ENCODE measurements around the gene MC3R.
A peak's percentile ranks its signal among the peaks of the same experiment; 100 is the strongest.
"Not testable (repeated sequence)": the region's sequence is repeated elsewhere in the genome, so short reads cannot be mapped to it uniquely, and the experiment has no call there.

MC3R gene

DNA sequence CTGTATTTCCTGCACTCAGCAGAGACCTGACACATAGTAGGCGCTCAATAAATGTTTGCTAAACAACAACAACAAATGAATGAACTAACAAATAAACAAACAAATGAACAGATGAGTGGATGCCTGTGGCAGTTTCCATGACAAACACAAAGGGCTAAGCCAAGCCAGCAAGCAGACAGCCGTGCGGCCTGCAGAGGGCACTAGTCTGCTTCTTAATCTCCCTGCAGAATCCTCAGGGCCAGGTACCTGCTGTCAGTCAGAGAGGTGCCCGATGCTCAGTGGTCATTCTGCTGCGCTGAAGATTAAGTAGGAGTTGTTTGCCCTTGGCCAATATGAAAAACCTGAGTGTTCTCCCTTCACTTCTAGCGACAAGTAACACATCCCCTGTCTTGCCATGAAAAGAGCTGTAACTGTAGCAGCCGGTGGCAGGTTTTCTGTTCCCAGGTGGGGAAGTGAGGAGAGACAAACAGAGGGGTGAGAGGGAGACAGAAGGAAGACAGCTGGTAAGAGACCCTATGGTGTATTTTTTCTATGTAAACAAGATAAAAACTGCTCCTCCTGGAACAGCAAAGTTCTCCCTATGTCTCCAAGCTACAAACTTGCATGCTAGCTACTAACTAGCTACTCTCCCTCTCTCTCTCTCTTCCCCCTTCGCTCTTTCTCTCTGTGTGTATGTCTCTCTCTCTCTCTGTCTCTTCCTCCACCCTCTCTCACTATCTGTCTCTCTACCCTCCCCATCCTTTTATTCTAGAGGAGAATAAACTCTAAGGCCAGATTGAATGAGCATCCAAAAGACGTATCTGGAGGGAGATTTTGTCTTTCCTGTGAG, at the start of gene MC3R:
Gene MC3R, plus strand, starts transcription at position 779 of the 829 bp plus-strand sequence. CDS start 112 bp downstream, outside the sequence.
- DNase-seq = peak; percentile 43

DNA sequence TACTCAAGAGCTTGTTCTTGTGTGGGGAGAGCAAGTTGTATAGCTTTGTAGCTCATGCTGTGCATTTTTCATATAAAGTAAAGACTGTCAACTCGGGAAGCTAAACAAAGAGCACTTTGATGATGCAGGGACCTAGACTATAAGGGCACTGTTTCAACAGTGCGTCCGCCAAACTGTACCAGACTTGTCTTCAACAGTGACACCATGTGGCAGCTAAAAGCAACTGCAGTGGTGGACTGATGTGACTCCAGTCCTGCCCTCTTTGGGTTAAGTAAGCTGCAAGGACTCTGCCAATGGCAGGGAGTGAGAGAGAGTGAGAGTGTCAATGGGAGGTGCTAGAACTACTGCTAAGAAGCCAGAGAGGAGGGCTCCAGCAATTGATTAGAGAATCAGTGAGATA, 48.1 kb upstream of the MC3R start:
- DNase-seq = no peak

DNA sequence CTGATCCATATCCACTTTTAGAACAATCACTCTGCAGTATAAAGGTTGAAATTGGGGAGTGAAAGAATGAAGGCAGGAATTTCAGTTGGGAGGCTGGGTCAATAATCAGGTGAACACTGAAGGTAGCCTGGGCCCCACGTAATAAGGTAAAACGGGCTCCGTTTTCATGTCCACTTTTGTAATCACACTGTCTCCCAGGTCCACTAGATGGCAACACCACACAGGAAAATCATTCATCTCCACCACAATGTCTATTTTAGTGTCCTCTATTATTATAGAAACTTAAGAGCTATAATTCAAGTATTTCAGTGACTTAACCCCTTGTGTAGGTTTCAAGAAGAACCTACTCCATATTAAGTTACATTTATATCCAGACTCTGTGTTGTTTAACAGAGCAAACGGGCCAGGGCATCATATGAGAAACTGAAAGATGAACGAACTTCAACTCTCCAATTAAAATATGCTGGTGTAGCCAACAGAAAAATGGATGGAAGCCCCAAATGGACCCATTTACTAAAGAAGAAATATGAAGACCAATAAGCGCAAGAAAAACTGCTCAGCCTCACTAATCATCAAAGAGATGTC, 45.9 kb upstream of the MC3R start:
- no peak for DNase-seq

DNA sequence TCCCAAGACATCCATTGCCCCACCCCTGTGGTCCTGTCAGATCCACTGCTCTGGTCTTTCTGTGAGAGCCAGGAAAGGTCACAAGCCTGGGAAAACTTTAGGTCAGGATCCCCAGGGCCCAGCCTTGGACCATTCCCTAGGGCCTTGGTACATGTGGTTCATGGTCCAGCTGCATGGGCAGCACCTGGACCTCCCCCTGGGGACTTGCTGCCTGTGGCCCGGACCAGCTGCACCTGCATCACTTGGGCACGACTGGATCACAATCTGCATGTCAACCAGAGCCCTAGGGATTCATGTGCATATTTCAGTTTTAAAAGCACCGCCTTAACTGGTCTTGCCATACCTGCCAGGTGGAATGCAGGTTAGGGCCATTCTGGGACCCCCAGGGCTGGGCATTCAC, 44.3 kb upstream of the MC3R start:
- DNase-seq = no peak

DNA sequence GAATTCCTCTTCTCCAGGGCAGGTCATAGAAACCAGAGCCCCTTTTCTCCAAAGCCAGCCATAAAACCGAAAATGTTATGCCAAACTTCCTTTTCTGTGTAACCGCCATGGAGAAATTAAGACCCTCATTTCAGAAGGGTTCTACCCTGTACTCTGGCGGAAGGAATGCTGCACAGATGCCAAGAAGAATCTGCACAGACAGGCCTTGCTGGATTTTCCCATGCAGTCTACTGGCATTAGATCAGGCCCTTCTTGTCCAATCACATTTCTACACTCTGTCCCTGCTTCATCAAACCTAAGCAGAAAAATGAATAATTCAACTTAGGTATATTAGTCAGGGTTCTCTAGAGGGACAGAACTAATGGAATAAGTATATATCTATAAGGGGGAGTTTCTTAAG, 43.2 kb upstream of the MC3R start:
- no peak for DNase-seq

DNA sequence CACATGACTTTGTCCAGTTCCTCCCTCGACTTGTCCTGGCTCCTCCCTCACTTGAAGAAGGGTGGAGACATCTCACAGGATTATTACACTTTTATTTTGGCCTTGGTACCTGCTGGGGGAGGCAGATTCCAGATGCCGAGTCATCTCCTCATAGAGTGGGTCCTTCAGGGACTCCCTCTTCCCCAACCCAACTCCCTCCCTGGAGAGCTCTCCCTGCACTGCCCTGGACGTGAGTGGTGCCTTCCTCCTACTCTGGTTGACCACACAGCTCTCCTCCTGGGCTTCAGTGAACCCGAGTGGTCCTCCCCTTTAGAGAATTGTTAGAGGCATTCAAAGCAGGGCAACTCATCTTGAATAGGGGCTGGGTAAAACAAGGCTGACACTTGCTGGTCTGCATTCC, 40.9 kb upstream of the MC3R start:
- DNase-seq = no peak

DNA sequence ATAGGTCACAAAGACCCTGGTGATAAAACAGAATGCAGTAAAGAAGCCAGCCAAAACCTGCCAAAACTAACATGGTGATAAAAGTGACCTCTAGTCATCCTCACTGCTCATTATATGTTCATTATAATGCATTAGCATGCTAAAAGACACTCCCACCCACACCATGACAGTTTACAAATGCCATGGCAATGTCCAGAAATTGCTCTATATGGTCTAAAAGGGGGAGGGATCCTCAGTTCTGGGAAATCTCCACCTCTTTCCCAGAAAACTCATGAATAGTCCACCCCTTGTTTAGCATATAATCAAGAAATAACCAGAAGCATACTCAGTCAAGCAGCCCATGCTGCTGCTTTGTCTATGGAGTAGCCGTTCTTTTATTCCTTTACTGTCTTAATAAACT, 40.4 kb upstream of the MC3R start:
- no peak for DNase-seq

DNA sequence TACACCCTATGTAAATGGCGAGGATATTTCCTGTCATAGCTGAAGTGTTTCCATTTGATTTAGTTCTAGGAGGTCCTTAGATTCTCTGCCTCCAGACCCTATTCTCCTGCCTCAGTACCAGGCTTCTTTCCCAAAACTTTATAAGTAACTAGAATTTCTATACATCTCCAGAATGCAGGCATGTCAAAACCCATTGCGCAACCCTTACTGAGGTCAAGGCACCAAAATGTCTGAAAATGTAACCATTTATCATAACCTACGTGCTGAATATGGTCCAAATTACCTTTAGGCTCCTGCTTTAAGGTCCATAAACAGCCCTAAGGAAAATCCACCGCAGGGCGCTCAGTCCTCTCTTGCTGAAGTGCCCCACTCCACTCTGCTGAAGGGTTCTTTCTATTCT, 37.5 kb upstream of the MC3R start:
- no peak for DNase-seq

DNA sequence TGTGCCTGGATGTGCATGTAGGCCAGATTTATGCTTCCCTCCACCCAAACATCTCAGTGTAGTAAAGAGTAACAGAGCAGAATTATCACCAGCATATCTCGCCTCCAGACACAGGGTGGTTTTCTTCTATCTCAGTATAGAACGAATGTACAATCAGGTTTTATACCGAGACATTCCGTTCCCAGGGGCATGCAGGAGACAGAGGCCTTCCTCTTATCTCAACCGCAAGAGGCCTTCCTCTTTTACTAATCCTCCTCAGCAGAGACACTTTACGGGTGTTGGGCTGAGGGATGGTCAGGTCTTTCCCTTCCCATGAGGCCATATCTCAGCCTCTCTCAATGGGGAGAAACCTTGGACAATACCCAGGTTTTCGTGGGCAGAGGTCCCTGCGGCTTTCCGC, 36.4 kb upstream of the MC3R start:
- DNase-seq = no peak

DNA sequence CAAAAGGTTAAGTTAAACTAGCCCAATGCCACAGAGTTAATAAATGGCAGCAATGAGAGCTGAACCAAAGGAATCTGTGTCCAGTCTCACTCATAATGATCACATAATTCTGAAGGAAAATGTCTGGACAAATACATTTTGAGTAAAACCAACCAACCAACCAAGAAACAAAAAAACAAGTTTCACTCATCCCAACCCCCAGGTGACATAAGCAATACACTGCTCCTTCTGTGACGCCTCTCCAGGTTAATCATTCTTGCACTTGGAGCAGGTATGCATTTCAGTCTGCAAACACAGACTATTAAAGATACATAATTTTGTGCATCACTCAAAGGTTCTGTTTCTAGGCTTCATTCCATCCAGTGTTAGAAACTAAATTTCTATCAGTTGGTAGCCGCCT, 35.2 kb upstream of the MC3R start:
- no peak for DNase-seq

DNA sequence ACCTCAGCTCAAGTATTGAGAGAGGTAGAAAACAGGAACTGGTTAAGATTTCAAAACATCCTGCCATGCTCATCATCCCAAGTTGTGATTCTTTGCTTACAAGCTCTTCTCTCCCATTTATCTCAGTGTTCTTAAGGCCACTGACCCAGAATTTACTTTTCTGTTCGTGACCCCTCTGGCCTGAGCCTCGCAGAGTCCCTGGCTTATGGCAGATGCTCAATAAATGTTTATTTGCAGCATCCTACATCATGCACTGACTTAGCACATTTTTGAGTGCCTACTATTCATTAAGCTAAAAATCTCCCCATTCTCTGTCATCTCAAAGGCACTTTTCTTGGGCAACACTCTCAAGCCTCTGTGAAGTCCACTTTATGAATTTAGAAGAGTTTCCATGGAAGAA, 33.4 kb upstream of the MC3R start:
- DNase-seq = no peak

DNA sequence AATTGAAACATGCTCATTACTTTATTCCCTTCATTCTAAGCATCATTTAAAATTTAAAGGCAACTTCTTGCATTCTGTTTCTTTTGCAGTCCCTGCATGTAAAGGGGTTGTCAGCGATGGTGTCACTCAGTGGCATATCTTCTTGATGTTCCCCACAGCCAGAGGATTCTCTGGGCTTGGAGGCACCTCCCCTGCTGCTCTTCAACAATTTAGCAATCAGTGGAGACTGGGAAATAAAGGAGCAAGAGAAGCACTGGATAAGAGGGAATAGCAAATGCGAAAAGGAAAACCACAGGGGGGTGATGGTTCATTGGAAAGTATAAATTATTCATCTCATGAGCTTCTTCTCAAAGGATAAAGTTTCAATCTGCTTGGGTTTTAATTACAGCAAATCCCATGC, 30.7 kb upstream of the MC3R start:
- no peak for DNase-seq

DNA sequence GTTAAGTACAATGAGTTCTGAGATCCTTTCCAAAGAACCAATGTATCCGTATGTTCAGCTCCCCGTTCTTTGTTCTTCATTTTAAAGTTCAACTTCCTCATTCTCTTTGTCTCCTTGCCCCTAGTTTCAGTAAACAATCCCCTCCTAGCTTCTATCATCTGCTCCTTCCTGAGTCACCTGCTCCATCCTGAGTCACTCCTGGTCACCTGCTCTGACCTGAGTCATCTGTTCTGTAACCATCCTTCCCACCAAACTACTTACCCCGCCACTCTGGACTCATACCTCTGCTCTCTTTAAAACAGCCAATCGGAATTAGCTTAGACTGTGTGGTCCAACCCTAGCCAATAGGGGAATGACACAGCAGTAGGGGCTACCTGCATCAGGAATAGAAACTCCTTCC, 27.3 kb upstream of the MC3R start:
- DNase-seq = not testable (repeated sequence)

DNA sequence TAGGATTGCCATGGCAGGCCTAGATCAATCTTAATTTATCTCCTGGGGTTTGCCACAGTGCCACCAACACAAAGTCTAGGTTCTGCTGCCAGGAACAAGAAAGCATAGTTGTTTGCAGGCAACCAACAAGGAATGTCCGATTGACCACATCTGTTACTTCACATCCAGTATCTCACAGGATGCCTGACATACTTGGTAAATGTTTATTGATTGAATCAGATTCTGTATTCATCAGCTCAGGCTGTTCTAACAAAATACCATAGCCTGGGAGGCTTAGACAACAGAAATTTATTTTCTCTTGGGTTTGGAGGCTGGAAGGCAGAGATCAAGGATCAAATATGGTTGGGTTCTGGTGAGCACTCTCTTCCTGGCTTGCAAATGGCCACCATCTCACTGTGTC, 26.3 kb upstream of the MC3R start:
- no peak for DNase-seq

DNA sequence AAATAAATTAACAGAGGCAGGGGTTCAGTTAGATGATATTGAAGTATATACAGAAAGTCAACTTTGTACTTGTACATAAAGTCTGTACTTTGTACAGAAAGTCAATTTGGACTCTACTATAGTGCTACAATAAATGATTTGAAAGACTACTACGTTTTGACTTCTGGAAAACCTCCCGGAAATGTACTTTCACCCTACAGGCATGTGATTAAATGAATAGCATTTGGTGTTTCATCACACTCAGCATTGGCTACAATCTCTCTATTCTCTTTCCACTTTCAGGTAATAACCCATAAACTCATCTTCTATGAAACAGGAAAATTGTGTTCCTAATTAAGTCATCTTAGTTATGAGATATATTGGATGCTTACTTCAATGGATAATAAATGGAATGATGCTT, 25.6 kb upstream of the MC3R start:
- no peak for DNase-seq

DNA sequence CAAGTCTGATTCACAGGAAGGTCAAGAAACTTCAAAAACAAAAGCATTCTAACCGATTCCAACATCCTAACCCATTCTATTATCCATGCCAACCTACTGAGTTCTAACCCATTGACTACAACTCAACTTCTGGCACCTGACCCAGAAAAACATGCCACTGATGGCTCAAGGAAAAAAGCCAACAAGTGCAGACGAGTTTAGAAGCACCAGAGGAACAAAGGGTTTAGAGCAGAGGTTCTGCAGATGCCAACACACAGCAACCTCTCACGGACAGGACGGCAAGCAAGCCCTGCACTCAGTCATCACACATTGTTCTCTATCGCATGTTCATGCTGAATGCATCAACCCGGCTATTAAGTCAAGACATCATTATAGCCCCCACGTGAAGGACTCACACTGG, 25.2 kb upstream of the MC3R start:
- DNase-seq = no peak

DNA sequence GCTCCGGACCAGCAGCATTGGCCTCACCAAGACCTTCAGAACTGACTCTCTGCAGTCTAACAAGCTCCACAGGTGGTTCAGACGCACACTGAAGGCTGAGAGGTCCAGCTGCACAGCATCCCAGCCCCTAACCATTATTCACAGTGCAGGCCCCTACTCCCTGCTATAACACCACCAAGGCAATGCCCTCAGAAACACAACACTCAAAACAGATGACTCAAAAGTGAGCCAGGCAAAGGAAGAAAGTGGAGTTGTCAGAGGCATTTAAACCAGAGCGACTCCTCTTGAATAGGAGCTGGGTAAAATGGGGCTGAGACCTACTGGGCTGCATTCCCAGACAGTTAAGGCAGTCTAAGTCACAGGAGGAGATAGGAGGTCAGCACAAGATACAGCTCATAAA, 20.5 kb upstream of the MC3R start:
- no peak for DNase-seq

DNA sequence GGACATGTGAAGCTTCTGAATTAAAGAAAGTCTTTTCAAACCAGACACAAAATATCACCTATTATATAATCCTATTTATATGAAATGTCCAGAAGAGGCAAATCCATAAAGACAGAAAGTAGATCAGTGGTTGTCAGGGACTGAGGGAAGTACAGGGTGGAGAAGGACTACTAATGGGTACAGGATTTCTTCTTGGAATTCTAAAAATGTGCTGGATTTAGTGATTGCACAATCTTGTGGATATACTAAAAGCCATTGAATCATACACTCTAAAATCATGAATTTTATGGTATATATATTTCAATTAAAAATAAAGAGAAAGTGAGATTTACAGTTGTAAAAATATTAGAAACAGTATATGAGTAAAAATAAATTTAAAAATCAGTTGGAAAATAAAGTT, 18.7 kb upstream of the MC3R start:
- DNase-seq = no peak

DNA sequence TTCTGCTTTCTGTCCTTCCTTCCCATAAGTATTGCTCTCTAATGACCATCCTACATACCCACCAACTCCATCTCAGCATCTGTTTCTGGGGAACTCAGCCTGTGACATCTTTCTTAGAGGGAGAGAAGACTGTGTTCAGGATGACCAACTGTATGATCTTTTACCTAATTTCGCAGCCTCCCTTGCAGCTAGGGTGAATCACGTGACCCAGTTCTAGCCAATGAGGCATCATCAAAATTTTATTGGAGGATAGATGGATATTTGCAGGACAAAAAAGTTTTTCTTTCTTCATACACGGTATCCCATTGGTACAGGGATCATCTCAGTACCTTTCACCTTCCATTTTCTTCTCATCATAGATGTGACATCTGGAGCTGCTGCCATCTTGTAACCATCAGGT, 14.4 kb upstream of the MC3R start:
- no peak for DNase-seq

DNA sequence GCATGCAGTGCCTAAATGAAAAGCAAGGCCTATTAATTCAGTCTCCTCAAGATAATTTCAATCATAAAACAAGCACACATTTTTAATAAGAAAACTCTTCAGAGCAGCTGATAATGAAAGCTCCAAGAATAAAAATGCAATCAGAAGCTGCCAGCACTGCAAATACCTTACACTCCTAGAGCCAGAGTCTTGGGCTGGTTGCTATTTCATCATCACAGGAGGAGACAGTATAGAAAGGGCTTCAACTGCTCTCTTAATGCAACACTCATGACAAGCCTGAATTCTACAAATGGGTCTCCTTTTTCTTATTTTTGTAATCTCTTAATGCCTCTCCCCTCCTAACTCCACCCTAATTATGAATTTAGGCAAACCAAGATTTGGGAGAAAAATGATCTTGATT, 11.2 kb upstream of the MC3R start:
- DNase-seq = no peak

DNA sequence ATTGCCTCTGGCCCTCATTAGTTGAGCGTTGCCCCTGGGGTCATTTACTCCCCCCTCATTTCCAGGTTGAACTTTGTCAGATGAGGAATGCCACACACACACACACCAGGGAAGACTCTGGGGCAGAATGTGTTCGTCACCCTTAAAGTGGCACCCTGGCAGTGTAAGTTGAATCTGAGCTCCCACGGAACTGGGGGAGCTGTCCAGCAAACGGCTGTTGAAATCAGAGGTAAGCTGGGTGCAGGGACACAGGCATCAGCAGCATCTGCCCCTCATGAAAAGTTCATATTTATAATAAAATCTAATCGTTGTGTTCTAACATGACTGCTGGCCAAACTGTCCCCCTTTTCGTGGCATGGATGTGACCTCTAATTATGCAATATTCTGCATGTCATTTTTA, 4.3 kb upstream of the MC3R start:
- DNase-seq = no peak

DNA sequence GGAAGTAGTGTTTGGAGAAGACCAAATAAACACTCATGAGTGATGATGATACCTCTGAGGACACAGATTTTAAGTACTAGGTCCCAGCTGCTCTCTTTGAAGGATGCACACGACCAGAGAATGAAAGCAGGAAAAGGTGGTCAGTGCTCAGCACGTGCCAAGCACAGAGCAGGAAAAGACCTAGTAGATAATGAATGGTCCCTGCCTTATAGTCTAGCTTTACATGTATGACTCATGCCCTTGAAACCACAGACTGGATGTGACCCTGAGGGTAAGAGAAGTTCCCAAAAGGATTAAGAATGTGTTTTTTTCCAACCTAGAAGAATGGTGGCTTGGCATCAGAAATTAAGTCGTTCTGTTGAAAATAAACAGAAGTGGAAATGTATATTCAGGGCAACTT, 2.8 kb upstream of the MC3R start:
- DNase-seq = no peak

DNA sequence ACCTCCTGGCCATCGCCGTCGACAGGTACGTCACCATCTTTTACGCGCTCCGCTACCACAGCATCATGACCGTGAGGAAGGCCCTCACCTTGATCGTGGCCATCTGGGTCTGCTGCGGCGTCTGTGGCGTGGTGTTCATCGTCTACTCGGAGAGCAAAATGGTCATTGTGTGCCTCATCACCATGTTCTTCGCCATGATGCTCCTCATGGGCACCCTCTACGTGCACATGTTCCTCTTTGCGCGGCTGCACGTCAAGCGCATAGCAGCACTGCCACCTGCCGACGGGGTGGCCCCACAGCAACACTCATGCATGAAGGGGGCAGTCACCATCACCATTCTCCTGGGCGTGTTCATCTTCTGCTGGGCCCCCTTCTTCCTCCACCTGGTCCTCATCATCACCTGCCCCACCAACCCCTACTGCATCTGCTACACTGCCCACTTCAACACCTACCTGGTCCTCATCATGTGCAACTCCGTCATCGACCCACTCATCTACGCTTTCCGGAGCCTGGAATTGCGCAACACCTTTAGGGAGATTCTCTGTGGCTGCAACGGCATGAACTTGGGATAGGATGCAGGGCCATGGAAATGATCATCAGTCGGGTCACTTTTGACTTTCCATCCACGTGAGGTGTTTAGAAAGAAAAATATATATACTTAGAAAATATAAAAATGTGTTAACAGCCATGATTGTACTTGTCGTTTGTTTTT, 868 bp downstream of the MC3R start:
- peak; percentile 43 for DNase-seq

DNA sequence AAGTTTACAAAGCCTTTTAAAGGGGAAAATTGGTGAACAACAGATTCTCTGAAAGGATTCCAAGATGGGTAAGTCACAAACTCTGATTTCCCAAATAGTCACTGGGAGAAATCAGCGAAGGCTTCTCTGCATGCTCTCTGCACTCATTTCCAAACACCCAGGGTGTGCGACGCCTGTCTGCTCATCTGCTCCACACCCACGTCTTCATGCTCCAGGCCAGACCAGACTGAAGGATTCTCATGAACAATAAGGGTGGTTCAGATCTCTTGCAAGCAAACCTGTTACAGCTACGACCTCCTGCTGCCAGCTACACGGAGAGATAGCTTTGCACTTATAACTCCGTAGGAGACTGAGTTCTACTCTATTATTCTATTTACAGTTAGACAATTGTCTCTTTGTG, 1.4 kb downstream of the MC3R start:
- no peak for DNase-seq

Measured in stimulated activated CD4-positive, alpha-beta T cell treated with anti-CD3 and anti-CD28 coated beads, Interleukin-1b, Interleukin-23, amount 100 ng/mL, for 48 hours (primary cell).